GM23338 (cell line): Measurements from ENCODE around the gene COL24A1. TPM values are rescaled to one million over a fixed set of nuclear protein-coding genes. Genes with fewer than 3 reads are reported as not detected.

Source experiments
- CTCF ChIP-seq, 2 experiments: fragments of 200-600 bp in 1 of 2; sonication (generic) in 1 of 2; conservative IDR thresholded peaks; 2 replicates each; pipeline versions ENCODE4 v1.5.1 to v1.6.1; 2016 to 2017; ENCODE audit warnings: antibody characterized with exemption in 2 of 2, low read depth in 2 of 2, mild to moderate bottlenecking in 2 of 2, moderate library complexity in 1 of 2
- ETS1 ChIP-seq: IDR thresholded peaks from 2 replicates; pipeline ENCODE4 v1.6.1; 2016; ENCODE audit warnings: antibody characterized with exemption
- EZH2 ChIP-seq: fragments of 200-600 bp; sonication (generic); IDR thresholded peaks from one replicate; pipeline ENCODE4 v1.8.0; 2017; ENCODE audit warnings: antibody characterized with exemption, mild to moderate bottlenecking, low read depth; ENCODE audit not compliant: unreplicated experiment
- NANOG ChIP-seq: IDR thresholded peaks from 2 replicates; pipeline ENCODE4 v1.6.1; 2016; ENCODE audit warnings: antibody characterized with exemption, borderline replicate concordance
- POLR2AphosphoS5 ChIP-seq: IDR thresholded peaks from 2 replicates; pipeline ENCODE4 v1.6.1; 2016; ENCODE audit warnings: antibody characterized with exemption, low read depth
- ZNF331 ChIP-seq: fragments of 250-450 bp; sonication (Bioruptor Pico); IDR thresholded peaks from 2 replicates; pipeline ENCODE4 v1.5.0; 2020; ENCODE audit warnings: low read depth, mild to moderate bottlenecking, moderate library complexity
- ZNF462 ChIP-seq: fragments of 250-450 bp; sonication (Bioruptor Pico); IDR thresholded peaks from 2 replicates; pipeline ENCODE4 v1.5.0; 2020; ENCODE audit warnings: mild to moderate bottlenecking, moderate library complexity
- polyA plus RNA-seq: library from polyadenylated mRNA; unstranded; fragments of >200 nt; fragmentation: Nextera tagmentation; extraction: Ambion mirVana; gene quantifications from 2 replicates; pipeline ENCODE4 v1.2.1, GENCODE V29; 2016
- total RNA-seq: library from RNA; depleted of rRNA; stranded (reverse); fragments of >200 nt; shearing (Covaris generic); gene quantifications from 2 replicates; pipeline ENCODE4 v1.2.3, GENCODE V29; 2014

Gene COL24A1
- total and polyA plus RNA-seq, 2 experiments from 2014 or later = 1.2 to 2.1 TPM

GRCh38 chr1:86194491-86195034, 38.0 kb upstream of the COL24A1 start (continued):
- TF ChIP-seq ZNF462 (no peak), POLR2AphosphoS5 (no peak), ETS1 (no peak), CTCF (conservative IDR thresholded peaks at IDR 0.05; ENCODE audit: low read depth in 2 of 2) (no peak), ZNF331 (CRISPR knock-in tag) (no peak), NANOG (no peak), EZH2 (no peak)
